Lung (tissue), 12 donors: ENCODE data around the gene TFF3. TPM values are rescaled to one million over a fixed set of nuclear protein-coding genes. Genes with fewer than 3 reads are reported as not detected.

ENCODE experiments used
- ATAC-seq: fragments of 200-7000 bp; cut with Tn5 transposase; one replicate; pipeline ENCODE4 v1.9.1; 2020; ENCODE audit warnings: moderate number of reproducible peaks; ENCODE audit not compliant: insufficient read depth, low FRiP score
- DNase-seq, 3 donors: peaks; one replicate each; pipeline ENCODE4 v3.0.0-alpha.2; 2013 to 2017
- H3K27ac ChIP-seq, 2 donors: one replicate each; pipeline ENCODE4 v1.5.1; 2013; ENCODE audit warnings: mild to moderate bottlenecking in 2 of 2, moderate library complexity in 2 of 2, control low read depth in 1 of 2, inconsistent platforms in 1 of 2, low read depth in 1 of 2, low read length in 1 of 2
- H3K27me3 ChIP-seq, 3 donors: one replicate each; pipeline ENCODE4 v1.5.1; 2013; ENCODE audit warnings: low read length in 2 of 3; ENCODE audit not compliant: control insufficient read depth in 3 of 3, insufficient read depth in 3 of 3
- H3K36me3 ChIP-seq, 4 donors: one replicate each; pipeline ENCODE4 v1.5.1; 2013; ENCODE audit warnings: low read length in 4 of 4, mild to moderate bottlenecking in 1 of 4, moderate library complexity in 1 of 4; ENCODE audit not compliant: control insufficient read depth in 4 of 4, insufficient read depth in 4 of 4
- H3K4me1 ChIP-seq, 5 donors: one replicate each; pipeline ENCODE4 v1.5.1; 2013; ENCODE audit warnings: low read length in 5 of 5, mild to moderate bottlenecking in 2 of 5, moderate library complexity in 1 of 5; ENCODE audit not compliant: control insufficient read depth in 5 of 5, insufficient read depth in 5 of 5
- H3K4me3 ChIP-seq: one replicate; pipeline ENCODE4 v1.5.1; 2013; ENCODE audit warnings: mild to moderate bottlenecking, control low read depth, moderate library complexity
- H3K9ac ChIP-seq, 2 donors: one replicate each; pipeline ENCODE4 v1.5.1; 2013; ENCODE audit warnings: low read length in 2 of 2, control low read depth in 1 of 2; ENCODE audit not compliant: insufficient read depth in 1 of 2
- H3K9me3 ChIP-seq, 4 donors: one replicate each; pipeline ENCODE4 v1.5.1; 2013; ENCODE audit warnings: low read length in 3 of 4, mild to moderate bottlenecking in 1 of 4, moderate library complexity in 1 of 4; ENCODE audit not compliant: control insufficient read depth in 4 of 4, insufficient read depth in 3 of 4
- CTCF ChIP-seq: IDR thresholded peaks from 2 replicates; pipeline ENCODE4 v1.5.1; 2012; ENCODE audit warnings: mild to moderate bottlenecking; ENCODE audit errors: control extremely low read depth, extremely low read depth
- WGBS, 2 donors: extraction: QIAGEN DNeasy Blood & Tissue Kit; methylation state at CpG; one replicate each; pipeline ENCODE4 v1.1.7; 2013; 5-methylcytosine and 5-hydroxymethylcytosine counted together
- polyA plus RNA-seq, 2 donors: library from polyadenylated mRNA; stranded (reverse); fragments of 200-250 nt; gene quantifications; one replicate each; pipeline ENCODE4 v1.2.1, GENCODE V29; 2013
- total RNA-seq, 2 donors: library from RNA; depleted of rRNA in 1 of 2; stranded (reverse); fragments of >200 nt in 1 of 2; gene quantifications; one replicate each; pipeline ENCODE4 v1.2.1, GENCODE V29; 2014 to 2021
- donor health status: control.
- donor health status: control.
- donor health status: Bipolar disorder and iron deficiency.
- donor health status: healthy.
- donor health status: DM: yes; HTN: yes; CAD: no.

Gene TFF3
- total and polyA plus RNA-seq, 4 donors = 23.9 to 54.0 (median 34.3) TPM

- peaks cover 0 to 3% (median 0%) of the 10 kb centered on the region in 3 donors for H3K27me3 ChIP-seq
- no peak overlapping the region for H3K4me3 ChIP-seq
Observed at GRCh38 chr21:42349420-42350317, 34.5 kb upstream of the TFF3 start.

GRCh38 chr21:42348762-42349161 lies 33.6 kb upstream of the TFF3 start:
- no peak overlapping the region for H3K27ac ChIP-seq
- 96 to 100% methylated on average over 2 of the region's 2 CpGs for WGBS, 2 donors

More at GRCh38 chr21:42349420-42350317, 34.5 kb upstream of the TFF3 start:
- TF ChIP-seq CTCF = no peak
- Histone ChIP-seq H3K9me3 (no peaks in the 10 kb centered on the region), H3K27ac (no peak overlapping the region), H3K36me3 (no peaks in the 10 kb centered on the region), H3K9ac (no peak overlapping the region), H3K4me1 (no peaks in the 10 kb centered on the region)
- no peak for ATAC-seq
- WGBS, 2 donors = 84 to 90% methylated on average over 14 of the region's 14 CpGs
- no peak for DNase-seq

DNA sequence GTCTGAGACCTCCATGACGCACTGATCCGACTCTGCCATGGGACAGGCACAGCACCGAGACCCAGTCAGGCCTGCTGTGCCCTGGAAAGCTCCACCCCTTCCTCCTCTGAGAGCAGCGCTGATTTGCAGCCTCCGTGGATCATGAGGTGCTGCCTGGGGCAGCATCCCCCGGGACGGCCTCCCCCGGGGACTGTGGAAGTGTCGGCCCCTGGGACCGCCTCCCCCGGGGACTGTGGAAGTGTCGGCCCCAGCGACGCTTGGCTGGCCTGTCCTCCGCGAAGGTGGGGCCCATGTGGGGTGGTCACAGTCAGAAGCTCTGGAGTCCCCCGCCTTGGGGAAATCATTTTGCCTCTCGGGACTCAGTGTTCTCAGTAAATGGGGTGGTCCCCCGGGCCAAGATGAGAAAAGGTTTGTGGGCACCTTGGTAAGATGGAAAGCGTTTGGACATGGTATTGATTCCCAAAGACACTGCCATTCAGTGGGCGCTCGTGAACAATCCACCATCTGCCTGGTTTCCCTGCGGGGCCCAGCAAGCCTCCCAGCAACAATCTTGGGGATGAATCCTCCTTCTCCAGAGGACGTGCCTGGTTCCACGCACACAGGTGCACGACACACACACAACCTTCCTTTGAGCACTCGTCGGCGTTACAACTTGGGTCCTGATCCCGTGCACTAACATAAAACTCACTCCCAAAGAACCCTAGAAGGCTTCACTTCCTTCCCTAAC lies 32.6 kb upstream of the TFF3 start:
- no peak for DNase-seq

More at GRCh38 chr21:42348762-42349161, 33.6 kb upstream of the TFF3 start:
- Histone ChIP-seq H3K4me1 (no peaks in the 10 kb centered on the region), H3K36me3 (no peaks in the 10 kb centered on the region), H3K4me3 (no peak overlapping the region), H3K9me3 (no peaks in the 10 kb centered on the region), H3K27me3 (peaks cover 0 to 3% (median 0%) of the 10 kb centered on the region in 3 donors), H3K9ac (no peak overlapping the region)
- DNase-seq (no peak), ATAC-seq (no peak)
- no peak for TF ChIP-seq CTCF

More for the DNA sequence above, 32.6 kb upstream of the TFF3 start:
- H3K4me3 ChIP-seq = no peak overlapping the region
- H3K4me1 ChIP-seq = no peaks in the 10 kb centered on the region
- WGBS, 2 donors = 90 to 94% methylated on average over 29 to 30 of the region's 30 CpGs
- ATAC-seq = no peak
- H3K36me3 ChIP-seq = no peaks in the 10 kb centered on the region
- H3K27me3 ChIP-seq = peaks cover 0 to 3% (median 0%) of the 10 kb centered on the region in 3 donors
- no peaks in the 10 kb centered on the region for H3K9me3 ChIP-seq
- no peak overlapping the region for H3K9ac ChIP-seq
- no peak for TF ChIP-seq CTCF
- H3K27ac ChIP-seq = no peak overlapping the region
